GM23338 (cell line): ENCODE results near the gene RPP40.

Experiments
- CTCF ChIP-seq, 2 experiments: fragments of 200-600 bp in 1 of 2; sonication (generic) in 1 of 2; conservative IDR thresholded peaks; 2 replicates each; pipeline versions ENCODE4 v1.5.1 to v1.6.1; 2016 to 2017; ENCODE audit warnings: antibody characterized with exemption in 2 of 2, low read depth in 2 of 2, mild to moderate bottlenecking in 2 of 2, moderate library complexity in 1 of 2
- EZH2phosphoT487 ChIP-seq: fragments of 200-600 bp; sonication (generic); IDR thresholded peaks from one replicate; pipeline ENCODE4 v1.8.1; 2018; ENCODE audit warnings: antibody characterized with exemption; ENCODE audit not compliant: unreplicated experiment
- POLR2AphosphoS5 ChIP-seq: IDR thresholded peaks from 2 replicates; pipeline ENCODE4 v1.6.1; 2016; ENCODE audit warnings: antibody characterized with exemption, low read depth

- TF ChIP-seq CTCF (conservative IDR thresholded peaks at IDR 0.05; ENCODE audit: low read depth in 2 of 2) = no peak
- TF ChIP-seq EZH2phosphoT487 = no peak
- TF ChIP-seq POLR2AphosphoS5 = no peak
These were observed 30.5 kb upstream of the RPP40 start for GRCh38 chr6:5034328-5034727.
